HCT116 (cell line): Measurements from ENCODE around the gene CDKAL1. TPM values are rescaled to one million over a fixed set of nuclear protein-coding genes. Genes with fewer than 3 reads are reported as not detected.

Source experiments
- ATAC-seq: fragments of 200-7000 bp; cut with Tn5 transposase; 2 replicates; pipeline ENCODE4 v1.9.1; 2020; ENCODE audit warnings: mild to moderate bottlenecking, moderate library complexity
- BruUV-seq: library from RNA; stranded (reverse); fragments of 400-500 nt; replicated peaks from 2 replicates; lab custom pipeline; 2021; lab: Mats Ljungman, UMichigan
- CTCF ChIA-PET: fragments of 300-600 bp; sonication (Branson Sonifier 250); formaldehyde crosslinking; loops from one replicate; lab custom pipeline; 2021; ENCODE audit warnings: antibody characterized with exemption; lab: Charles Lee
- POLR2A ChIA-PET: fragments of 300-600, 350-600 bp; sonication (Branson Sonifier 250); formaldehyde crosslinking; loops from one replicate; lab custom pipeline; 2021; ENCODE audit warnings: antibody characterized with exemption; lab: Charles Lee
- RAD21 ChIA-PET, 2 experiments: fragments of 300-600 bp; sonication (Branson Sonifier 250); formaldehyde crosslinking; loops; one replicate each; lab custom pipeline; 2023; ENCODE audit warnings: low total read pairs in 2 of 2; ENCODE audit not compliant: uncharacterized antibody in 2 of 2, unreplicated experiment in 2 of 2, low non-redundant PET in 1 of 2; lab: Charles Lee
- DNase-seq: peaks from one replicate; pipeline ENCODE4 v3.0.0-alpha.2; 2010; ENCODE audit warnings: low read depth, low spot score
- H2AFZ ChIP-seq: fragments of 200-600 bp; shearing (Covaris generic), sonication (generic); 2 replicates; pipeline ENCODE4 v1.6.1; 2017; ENCODE audit warnings: low read depth, mixed run types, mixed read lengths, antibody characterized with exemption, low read length; ENCODE audit not compliant: poor library complexity, severe bottlenecking
- H3K27ac ChIP-seq: 2 replicates; pipeline ENCODE4 v1.5.1; 2012; ENCODE audit warnings: low read depth, low read length
- H3K27me3 ChIP-seq: fragments of 200-600 bp; sonication (generic); 2 replicates; pipeline ENCODE4 v1.6.1; 2016; ENCODE audit warnings: mixed run types, low read length, mixed read lengths; ENCODE audit not compliant: insufficient read depth
- H3K36me3 ChIP-seq, 2 experiments: fragments of 200-500 bp in 1 of 2; fragments of 200-600 bp in 1 of 2; sonication (Bioruptor generic) in 1 of 2; sonication (generic) in 1 of 2; 2 replicates each; pipeline versions ENCODE4 v1.5.1 to v1.6.1; 2014 to 2016; ENCODE audit warnings: low read length in 2 of 2, inconsistent platforms in 1 of 2, mixed read lengths in 1 of 2, mixed run types in 1 of 2; ENCODE audit not compliant: insufficient read depth in 2 of 2, control insufficient read depth in 1 of 2
- H3K4me1 ChIP-seq, 2 experiments: fragments of 200-600 bp in 1 of 2; sonication (generic) in 1 of 2; 2 replicates each; pipeline versions ENCODE4 v1.5.1 to v1.6.1; 2012 to 2017; ENCODE audit warnings: low read length in 2 of 2, inconsistent platforms in 1 of 2, mild to moderate bottlenecking in 1 of 2, mixed read lengths in 1 of 2, mixed run types in 1 of 2, moderate library complexity in 1 of 2; ENCODE audit not compliant: insufficient read depth in 2 of 2, control insufficient read depth in 1 of 2
- H3K4me2 ChIP-seq: fragments of 200-600 bp; sonication (generic); 2 replicates; pipeline ENCODE4 v1.6.1; 2017; ENCODE audit warnings: mixed run types, low read length, mixed read lengths
- H3K4me3 ChIP-seq, 2 experiments: fragments of 200-600 bp in 1 of 2; sonication (generic) in 1 of 2; replicated peaks in 1 of 2; 2 replicates each; pipeline ENCODE4 v1.5.1; 2011 to 2016; ENCODE audit warnings: low read length in 2 of 2, control low read depth in 1 of 2, low read depth in 1 of 2, mild to moderate bottlenecking in 1 of 2, mixed read lengths in 1 of 2, mixed run types in 1 of 2
- H3K79me2 ChIP-seq: fragments of 200-600 bp; sonication (generic); 2 replicates; pipeline ENCODE4 v1.6.1; 2017; ENCODE audit warnings: mild to moderate bottlenecking, mixed run types, low read length, moderate library complexity, mixed read lengths; ENCODE audit not compliant: insufficient read depth
- H3K9ac ChIP-seq: fragments of 200-600 bp; sonication (generic); 2 replicates; pipeline ENCODE4 v1.6.1; 2016; ENCODE audit warnings: low read length, mixed read lengths
- H3K9me2 ChIP-seq: fragments of 200-600 bp; sonication (generic), shearing (Covaris generic); 2 replicates; pipeline ENCODE4 v1.6.1; 2017; ENCODE audit warnings: mixed run types, mild to moderate bottlenecking, moderate library complexity; ENCODE audit not compliant: insufficient read depth
- H3K9me3 ChIP-seq, 2 experiments: fragments of 200-500 bp in 1 of 2; fragments of 200-600 bp in 1 of 2; sonication (Bioruptor generic) in 1 of 2; sonication (generic) in 1 of 2; 2 replicates each; pipeline ENCODE4 v1.6.1; 2014 to 2017; ENCODE audit warnings: low read length in 2 of 2, mixed read lengths in 2 of 2, inconsistent platforms in 1 of 2, low read depth in 1 of 2, mild to moderate bottlenecking in 1 of 2, mixed run types in 1 of 2, moderate library complexity in 1 of 2; ENCODE audit not compliant: control insufficient read depth in 1 of 2, insufficient read depth in 1 of 2
- H4K20me1 ChIP-seq: fragments of 200-600 bp; sonication (generic), shearing (Covaris generic); 2 replicates; pipeline ENCODE4 v1.6.1; 2017; ENCODE audit warnings: mixed run types, mild to moderate bottlenecking, moderate library complexity; ENCODE audit not compliant: insufficient read depth
- CBX3 ChIP-seq: IDR thresholded peaks from 2 replicates; pipeline ENCODE4 v1.6.1; 2012; ENCODE audit warnings: low read depth
- EGR1 ChIP-seq: IDR thresholded peaks from 2 replicates; pipeline ENCODE4 v1.6.1; 2012; ENCODE audit warnings: low read depth
- EZH2 ChIP-seq: fragments of 200-600 bp; sonication (generic); IDR thresholded peaks from 2 replicates; pipeline ENCODE4 v1.6.1; 2017; ENCODE audit warnings: antibody characterized with exemption, mixed run types
- EZH2phosphoT487 ChIP-seq: fragments of 200-600 bp; IDR thresholded peaks from 2 replicates; pipeline ENCODE4 v1.6.1; 2018; ENCODE audit warnings: antibody characterized with exemption, borderline replicate concordance
- POLR2A ChIP-seq: IDR thresholded peaks from 2 replicates; pipeline ENCODE4 v1.7.0; 2011; ENCODE audit warnings: borderline replicate concordance; ENCODE audit not compliant: insufficient read depth, insufficient read length; ENCODE audit errors: extremely low read depth
- SIN3A ChIP-seq: IDR thresholded peaks from 2 replicates; pipeline ENCODE4 v1.6.1; 2012; ENCODE audit warnings: low read depth
- YY1 ChIP-seq: IDR thresholded peaks from 2 replicates; pipeline ENCODE4 v1.6.1; 2011; ENCODE audit warnings: low read length, low read depth, moderate library complexity, mild to moderate bottlenecking; ENCODE audit not compliant: insufficient replicate concordance; ENCODE audit errors: extremely low read depth
- ZFX ChIP-seq: fragments of 450-650 bp; IDR thresholded peaks from 2 replicates; pipeline ENCODE4 v1.6.1; 2017
- intact Hi-C: fragments of 100-400 bp; cut with micrococcal nuclease; formaldehyde crosslinking; loops from 2 replicates; pipeline ENCODE4 v1.10.0; 2022
- total RNA-seq: library from RNA; stranded (reverse); gene quantifications from one replicate; pipeline ENCODE4 v1.2.1, GENCODE V29; 2021; ENCODE audit not compliant: unreplicated experiment
- TF ChIP-seq, protein P1 (sequence below): IDR thresholded peaks from 2 replicates; pipeline ENCODE4 v1.6.1; 2012
- TF ChIP-seq, protein P2 (sequence below): IDR thresholded peaks from 2 replicates; pipeline ENCODE4 v1.6.1; 2011; ENCODE audit warnings: mild to moderate bottlenecking, low read length, moderate library complexity; ENCODE audit not compliant: insufficient replicate concordance; ENCODE audit errors: extremely low read depth

Gene CDKAL1
- total RNA-seq, 1 experiment from 2014 or later: 14.9 TPM

- CTCF ChIA-PET: no interaction called here
- Histone ChIP-seq H3K4me2 (no peak overlapping the region), H3K36me3 (no peaks in the 10 kb centered on the region), H3K4me1 (no peaks in the 10 kb centered on the region), H3K4me3 (no peak overlapping the region), H3K79me2 (no peaks in the 10 kb centered on the region; the same call in 1 of the 2 replicates), H3K9me2 (no peaks in the 10 kb centered on the region), H3K27ac (no peak overlapping the region), H2AFZ (no peak overlapping the region), H3K27me3 (no peaks in the 10 kb centered on the region), H4K20me1 (no peaks in the 10 kb centered on the region), H3K9me3 (no peaks in the 10 kb centered on the region), H3K9ac (no peak overlapping the region)
- POLR2A ChIA-PET: no interaction called here
- no TSS peak for BruUV-seq
- DNase-seq (no peak), ATAC-seq (no peak)
- RAD21 ChIA-PET: no interaction called here
- intact Hi-C loops: no loop called here
- TF ChIP-seq, protein P1, sequence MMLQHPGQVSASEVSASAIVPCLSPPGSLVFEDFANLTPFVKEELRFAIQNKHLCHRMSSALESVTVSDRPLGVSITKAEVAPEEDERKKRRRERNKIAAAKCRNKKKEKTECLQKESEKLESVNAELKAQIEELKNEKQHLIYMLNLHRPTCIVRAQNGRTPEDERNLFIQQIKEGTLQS: no peak
- TF ChIP-seq SIN3A: no peak
- TF ChIP-seq YY1: no peak
- TF ChIP-seq EZH2phosphoT487: no peak
- TF ChIP-seq EZH2: no peak
- no peak for TF ChIP-seq ZFX
- TF ChIP-seq CBX3: no peak
- TF ChIP-seq EGR1: no peak
- TF ChIP-seq POLR2A: no peak
- TF ChIP-seq, protein P2, sequence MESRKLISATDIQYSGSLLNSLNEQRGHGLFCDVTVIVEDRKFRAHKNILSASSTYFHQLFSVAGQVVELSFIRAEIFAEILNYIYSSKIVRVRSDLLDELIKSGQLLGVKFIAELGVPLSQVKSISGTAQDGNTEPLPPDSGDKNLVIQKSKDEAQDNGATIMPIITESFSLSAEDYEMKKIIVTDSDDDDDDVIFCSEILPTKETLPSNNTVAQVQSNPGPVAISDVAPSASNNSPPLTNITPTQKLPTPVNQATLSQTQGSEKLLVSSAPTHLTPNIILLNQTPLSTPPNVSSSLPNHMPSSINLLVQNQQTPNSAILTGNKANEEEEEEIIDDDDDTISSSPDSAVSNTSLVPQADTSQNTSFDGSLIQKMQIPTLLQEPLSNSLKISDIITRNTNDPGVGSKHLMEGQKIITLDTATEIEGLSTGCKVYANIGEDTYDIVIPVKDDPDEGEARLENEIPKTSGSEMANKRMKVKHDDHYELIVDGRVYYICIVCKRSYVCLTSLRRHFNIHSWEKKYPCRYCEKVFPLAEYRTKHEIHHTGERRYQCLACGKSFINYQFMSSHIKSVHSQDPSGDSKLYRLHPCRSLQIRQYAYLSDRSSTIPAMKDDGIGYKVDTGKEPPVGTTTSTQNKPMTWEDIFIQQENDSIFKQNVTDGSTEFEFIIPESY: no peak
Observed at GRCh38 chr6:20708367-20709124, 174.3 kb downstream of the CDKAL1 start.
